Suprapubic skin (tissue), 3 donors: ENCODE results near the gene SLC23A3.

ENCODE experiments used
- EP300 ChIP-seq: sonication (generic); formaldehyde crosslinking; IDR thresholded peaks from one replicate; pipeline ENCODE4 v1.6.1; 2017; ENCODE audit warnings: antibody characterized with exemption
- POLR2A ChIP-seq, 2 donors: fragments of 450-650 bp; IDR thresholded peaks; one replicate each; pipeline ENCODE4 v1.6.1; 2017; ENCODE audit warnings: antibody characterized with exemption in 2 of 2, mild to moderate bottlenecking in 2 of 2, moderate library complexity in 2 of 2
- TF ChIP-seq, protein P1 (sequence below), 2 donors: fragments of 200-600 bp in 1 of 2; fragments of 450-650 bp in 1 of 2; sonication (generic) in 1 of 2; IDR thresholded peaks; one replicate each; pipeline ENCODE4 v1.5.1; 2016 to 2019; ENCODE audit warnings: antibody characterized with exemption in 2 of 2, mild to moderate bottlenecking in 1 of 2, moderate library complexity in 1 of 2

- TF ChIP-seq, protein P1, sequence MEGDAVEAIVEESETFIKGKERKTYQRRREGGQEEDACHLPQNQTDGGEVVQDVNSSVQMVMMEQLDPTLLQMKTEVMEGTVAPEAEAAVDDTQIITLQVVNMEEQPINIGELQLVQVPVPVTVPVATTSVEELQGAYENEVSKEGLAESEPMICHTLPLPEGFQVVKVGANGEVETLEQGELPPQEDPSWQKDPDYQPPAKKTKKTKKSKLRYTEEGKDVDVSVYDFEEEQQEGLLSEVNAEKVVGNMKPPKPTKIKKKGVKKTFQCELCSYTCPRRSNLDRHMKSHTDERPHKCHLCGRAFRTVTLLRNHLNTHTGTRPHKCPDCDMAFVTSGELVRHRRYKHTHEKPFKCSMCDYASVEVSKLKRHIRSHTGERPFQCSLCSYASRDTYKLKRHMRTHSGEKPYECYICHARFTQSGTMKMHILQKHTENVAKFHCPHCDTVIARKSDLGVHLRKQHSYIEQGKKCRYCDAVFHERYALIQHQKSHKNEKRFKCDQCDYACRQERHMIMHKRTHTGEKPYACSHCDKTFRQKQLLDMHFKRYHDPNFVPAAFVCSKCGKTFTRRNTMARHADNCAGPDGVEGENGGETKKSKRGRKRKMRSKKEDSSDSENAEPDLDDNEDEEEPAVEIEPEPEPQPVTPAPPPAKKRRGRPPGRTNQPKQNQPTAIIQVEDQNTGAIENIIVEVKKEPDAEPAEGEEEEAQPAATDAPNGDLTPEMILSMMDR (IDR thresholded peaks at IDR 0.05) = no peak
- TF ChIP-seq POLR2A (IDR thresholded peaks at IDR 0.05) = no peak
- TF ChIP-seq EP300 = no peak
Observed at GRCh38 chr2:219218732-219219701, 49.2 kb upstream of the SLC23A3 start, which contains the start of gene ABCB6.
